SK-N-SH (cell line): Measurements from ENCODE around the gene BAIAP2L1.

Experiments
- CTCF ChIP-seq: fragments of 200-600 bp; sonication (generic); IDR thresholded peaks from 2 replicates; pipeline ENCODE4 v1.6.1; 2017; ENCODE audit warnings: antibody characterized with exemption, mild to moderate bottlenecking, moderate library complexity
- FOSL2 ChIP-seq: IDR thresholded peaks from 2 replicates; pipeline ENCODE4 v1.4.0; 2012; ENCODE audit warnings: low read depth, mild to moderate bottlenecking, moderate library complexity, borderline replicate concordance
- JUND ChIP-seq: IDR thresholded peaks from 2 replicates; pipeline ENCODE4 v1.4.0; 2012
- MAX ChIP-seq: IDR thresholded peaks from 2 replicates; pipeline ENCODE4 v1.4.0; 2012; ENCODE audit warnings: low read depth
- POLR2AphosphoS5 ChIP-seq: IDR thresholded peaks from 2 replicates; pipeline ENCODE4 v1.6.1; 2012; ENCODE audit warnings: low read depth, low read length
- RAD21 ChIP-seq: IDR thresholded peaks from 2 replicates; pipeline ENCODE4 v1.6.1; 2012; ENCODE audit warnings: mild to moderate bottlenecking, low read length
- TCF12 ChIP-seq: IDR thresholded peaks from 2 replicates; pipeline ENCODE4 v1.4.0; 2012
- USF2 ChIP-seq: fragments of 150-350 bp; IDR thresholded peaks from 2 replicates; pipeline ENCODE4 v1.6.1; 2017; ENCODE audit warnings: antibody characterized with exemption, low read length, low read depth, borderline replicate concordance
- ZBTB33 ChIP-seq: IDR thresholded peaks from 2 replicates; pipeline ENCODE4 v1.4.0; 2012; ENCODE audit warnings: low read depth, borderline replicate concordance

- no peak for TF ChIP-seq RAD21
- TF ChIP-seq CTCF, result no peak
- TF ChIP-seq POLR2AphosphoS5, result no peak
- TF ChIP-seq JUND, result no peak
- no peak for TF ChIP-seq USF2
- no peak for TF ChIP-seq TCF12
- TF ChIP-seq FOSL2, result no peak
- TF ChIP-seq MAX, result no peak
- no peak for TF ChIP-seq ZBTB33
Measured at GRCh38 chr7:98252425-98253054, 148.3 kb downstream of the BAIAP2L1 start.
